Measurements from ENCODE around the gene ADAT3.

Gene ADAT3

DNA sequence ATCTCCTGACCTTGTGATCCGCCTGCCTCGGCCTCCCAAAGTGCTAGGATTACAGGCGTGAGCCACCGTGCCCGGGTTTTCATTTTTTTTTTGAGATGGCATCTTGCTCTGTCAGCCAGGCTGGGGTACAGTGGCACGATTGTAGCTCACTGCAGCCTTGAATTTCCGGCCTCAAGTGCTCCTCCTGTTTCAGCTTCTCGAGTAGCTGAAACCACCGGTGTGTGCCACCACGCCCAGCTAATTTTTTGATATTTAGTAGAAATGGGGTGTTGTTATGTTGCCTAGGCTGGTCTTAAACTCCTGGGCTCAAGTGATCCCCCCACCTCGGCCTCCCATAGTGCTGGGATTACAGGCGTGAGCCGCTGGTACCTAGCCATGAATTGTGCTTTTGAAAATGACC lies 5.9 kb downstream of the ADAT3 start:
- DNase-seq: no peak

DNA sequence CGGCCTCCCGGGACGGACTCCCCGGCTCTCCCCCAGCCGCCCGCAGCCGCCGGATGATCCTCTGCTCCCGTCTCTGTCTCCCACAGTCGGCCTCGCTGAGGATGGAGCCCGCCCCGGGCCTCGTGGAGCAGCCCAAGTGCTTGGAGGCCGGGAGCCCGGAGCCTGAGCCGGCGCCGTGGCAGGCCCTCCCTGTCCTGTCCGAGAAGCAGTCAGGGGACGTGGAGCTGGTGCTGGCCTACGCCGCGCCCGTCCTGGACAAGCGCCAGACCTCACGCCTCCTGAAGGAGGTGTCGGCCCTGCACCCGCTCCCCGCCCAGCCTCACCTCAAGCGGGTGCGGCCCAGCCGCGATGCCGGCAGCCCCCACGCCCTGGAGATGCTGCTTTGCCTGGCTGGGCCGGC lies 6.8 kb downstream of the ADAT3 start:
- no peak for DNase-seq

DNA sequence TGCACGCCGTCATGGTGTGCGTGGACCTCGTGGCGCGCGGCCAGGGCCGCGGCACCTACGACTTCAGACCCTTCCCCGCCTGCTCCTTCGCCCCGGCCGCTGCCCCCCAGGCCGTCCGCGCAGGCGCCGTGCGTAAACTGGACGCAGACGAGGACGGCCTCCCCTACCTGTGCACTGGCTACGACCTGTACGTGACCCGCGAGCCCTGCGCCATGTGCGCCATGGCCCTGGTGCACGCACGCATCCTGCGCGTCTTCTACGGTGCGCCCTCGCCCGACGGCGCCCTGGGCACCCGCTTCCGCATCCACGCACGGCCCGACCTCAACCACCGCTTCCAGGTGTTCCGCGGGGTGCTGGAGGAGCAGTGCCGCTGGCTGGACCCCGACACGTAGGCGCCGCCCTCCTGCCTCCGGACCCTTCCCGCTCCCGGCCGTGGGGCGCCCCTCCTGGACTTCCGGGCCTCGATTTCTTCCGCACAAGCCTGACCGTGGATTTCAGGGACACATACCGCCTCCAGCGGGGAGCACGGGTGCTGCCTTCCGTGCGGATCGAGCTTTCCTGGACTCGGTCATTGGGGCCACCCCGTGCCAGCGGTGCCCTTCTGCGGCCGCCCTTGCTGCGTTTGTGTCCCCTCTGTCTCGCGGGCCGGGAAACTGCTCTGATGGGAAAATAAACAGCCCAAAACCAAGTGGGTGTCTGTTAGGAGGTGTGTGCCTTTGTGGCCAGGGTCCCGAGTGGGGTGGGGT lies 7.7 kb downstream of the ADAT3 start:
- no peak for DNase-seq

DNA sequence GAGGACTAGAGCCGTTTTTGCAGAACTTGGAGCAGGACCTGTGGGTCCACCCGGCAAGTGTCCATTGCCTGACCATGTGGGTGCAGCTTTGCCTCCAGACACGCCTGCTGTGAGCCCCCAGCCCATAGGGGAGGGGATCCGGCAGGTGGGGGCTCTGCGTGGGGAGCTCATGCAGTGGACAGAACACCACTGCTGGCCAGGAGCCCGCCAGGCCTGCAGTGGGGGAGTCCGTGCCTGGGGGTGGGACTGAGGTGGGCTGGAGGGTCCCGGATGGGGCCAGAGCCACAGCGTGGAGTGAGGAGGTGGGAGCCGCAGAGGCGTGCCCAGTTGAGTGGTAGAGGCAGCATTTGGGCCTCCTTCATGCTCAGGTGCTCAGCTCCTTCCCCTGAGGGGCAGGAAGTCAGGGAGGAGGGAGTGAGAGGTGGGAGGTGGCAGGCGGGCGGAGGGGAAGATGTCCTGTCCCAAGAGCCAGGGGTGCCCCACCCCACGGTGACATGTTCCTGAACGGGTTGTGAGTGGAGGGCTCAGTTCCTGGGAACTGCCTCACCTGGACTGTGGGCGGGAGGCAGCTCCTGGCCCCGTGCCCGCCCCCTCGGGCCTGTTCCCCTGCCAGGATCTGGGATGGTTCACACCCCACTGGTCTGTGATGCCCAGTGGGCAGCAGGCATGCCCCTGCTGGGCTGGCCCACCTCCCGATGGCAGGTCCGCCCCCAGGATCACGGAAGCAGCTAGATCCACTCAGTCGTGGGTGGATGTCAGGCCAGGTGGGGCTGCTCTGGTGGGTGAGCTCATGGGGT lies 8.8 kb downstream of the ADAT3 start:
- DNase-seq: peak in 1 of 56 donors; percentile 12

- no peak for DNase-seq
Measured at GRCh38 chr19:1914826-1915341, 9.7 kb downstream of the ADAT3 start.

DNA sequence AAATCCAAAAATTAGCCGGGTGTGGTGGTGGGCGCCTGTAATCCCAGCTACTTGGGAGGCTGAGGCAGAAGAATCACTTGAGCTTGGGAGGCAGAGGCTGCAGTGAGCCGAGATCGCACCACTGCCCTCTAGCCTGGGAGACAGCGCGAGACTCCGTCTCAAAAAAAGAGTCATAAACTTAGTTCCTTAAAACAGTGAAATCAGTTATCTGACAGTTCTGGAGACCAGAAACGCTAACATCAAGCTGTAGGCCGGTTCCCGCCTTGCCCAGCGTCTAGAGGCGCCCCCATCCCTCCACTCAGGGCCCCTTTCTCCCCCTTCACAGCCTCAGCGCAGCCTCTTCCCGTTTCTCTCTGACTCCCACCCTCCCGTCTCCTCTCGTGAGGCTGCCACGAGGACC lies 11.9 kb downstream of the ADAT3 start:
- no peak for DNase-seq

DNA sequence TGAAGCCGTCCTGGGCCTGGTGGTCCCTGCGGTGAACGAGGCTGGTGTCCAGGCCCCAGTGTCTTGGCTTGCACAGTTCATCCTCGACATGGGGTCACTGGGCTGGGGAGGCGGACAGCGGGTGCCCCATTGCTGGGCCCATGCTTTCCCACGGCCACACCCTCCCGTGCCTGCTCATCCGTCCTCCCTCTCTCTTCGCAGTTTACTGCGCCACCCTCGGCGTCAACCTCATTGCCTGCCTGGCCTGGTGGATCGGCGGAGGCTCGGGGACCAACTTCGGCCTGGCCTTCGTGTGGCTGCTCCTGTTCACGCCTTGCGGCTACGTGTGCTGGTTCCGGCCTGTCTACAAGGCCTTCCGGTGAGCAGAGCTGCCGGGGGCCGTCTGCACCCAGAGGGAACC lies 12.7 kb downstream of the ADAT3 start:
- no peak for DNase-seq

- no peak for DNase-seq
Measured at GRCh38 chr19:1918975-1919374, 13.8 kb downstream of the ADAT3 start.

DNA sequence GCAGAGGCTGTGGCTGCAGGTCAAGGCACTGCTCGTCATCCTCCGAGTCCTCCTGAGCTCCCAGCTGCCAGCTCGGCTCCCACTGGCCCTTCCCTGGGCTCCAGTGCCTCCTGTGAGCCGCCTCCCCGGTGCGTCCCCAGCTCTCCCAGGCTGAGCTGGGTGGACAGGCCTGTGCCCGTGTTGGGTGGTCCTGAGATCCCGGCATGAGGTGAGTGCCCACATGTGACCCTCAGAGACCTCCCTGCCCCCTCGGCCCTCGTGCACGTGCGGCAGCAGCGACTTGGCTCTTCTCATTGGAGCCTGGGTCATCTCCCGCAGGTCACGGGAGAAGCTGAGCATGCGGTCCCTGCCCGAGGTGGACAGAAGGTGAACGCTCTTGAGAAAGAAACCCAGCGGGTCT lies 15.4 kb downstream of the ADAT3 start:
- DNase-seq: no peak

- no peak for DNase-seq
Measured at GRCh38 chr19:1921326-1921725, 16.1 kb downstream of the ADAT3 start.

- no peak for DNase-seq
Measured at GRCh38 chr19:1921825-1922224, 16.6 kb downstream of the ADAT3 start.

DNA sequence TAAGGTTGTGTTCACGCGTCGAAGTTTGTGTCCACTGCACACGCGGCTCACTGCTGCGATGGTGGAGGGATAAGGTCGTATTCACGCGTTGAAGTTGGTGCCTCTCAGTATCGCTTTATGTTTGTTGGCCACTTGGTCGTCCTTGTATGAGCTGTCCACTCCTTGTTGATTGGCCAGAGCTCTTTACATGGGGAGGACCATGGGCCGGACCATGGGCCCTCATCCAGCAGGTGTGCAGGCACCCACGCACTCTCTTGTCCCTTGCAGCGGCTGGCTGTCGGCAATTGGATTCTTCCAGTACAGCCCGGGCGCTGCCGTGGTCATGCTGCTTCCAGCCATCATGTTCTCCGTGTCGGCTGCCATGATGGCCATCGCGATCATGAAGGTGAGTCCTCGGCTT lies 17.6 kb downstream of the ADAT3 start:
- DNase-seq: no peak

DNA sequence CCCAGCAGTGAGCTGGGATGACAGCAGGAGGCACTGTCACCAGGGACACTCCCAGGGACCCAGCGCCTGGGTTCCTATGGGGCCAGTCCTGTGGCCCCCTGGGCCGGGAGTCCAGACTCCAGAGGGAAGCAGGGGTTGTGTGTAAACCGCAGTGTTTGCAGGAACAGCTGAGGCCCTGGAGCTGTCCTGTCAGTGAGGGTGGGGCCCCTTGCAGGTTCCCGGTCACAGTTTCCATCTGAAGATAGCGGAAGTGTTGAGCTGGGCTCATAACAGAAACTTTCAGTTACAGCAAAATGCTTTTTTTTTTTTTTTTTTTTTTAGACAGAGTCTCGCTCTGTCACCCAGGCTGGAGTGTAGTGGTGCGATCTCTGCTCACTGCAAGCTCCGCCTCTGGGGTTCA lies 18.1 kb downstream of the ADAT3 start:
- no peak for DNase-seq

DNA sequence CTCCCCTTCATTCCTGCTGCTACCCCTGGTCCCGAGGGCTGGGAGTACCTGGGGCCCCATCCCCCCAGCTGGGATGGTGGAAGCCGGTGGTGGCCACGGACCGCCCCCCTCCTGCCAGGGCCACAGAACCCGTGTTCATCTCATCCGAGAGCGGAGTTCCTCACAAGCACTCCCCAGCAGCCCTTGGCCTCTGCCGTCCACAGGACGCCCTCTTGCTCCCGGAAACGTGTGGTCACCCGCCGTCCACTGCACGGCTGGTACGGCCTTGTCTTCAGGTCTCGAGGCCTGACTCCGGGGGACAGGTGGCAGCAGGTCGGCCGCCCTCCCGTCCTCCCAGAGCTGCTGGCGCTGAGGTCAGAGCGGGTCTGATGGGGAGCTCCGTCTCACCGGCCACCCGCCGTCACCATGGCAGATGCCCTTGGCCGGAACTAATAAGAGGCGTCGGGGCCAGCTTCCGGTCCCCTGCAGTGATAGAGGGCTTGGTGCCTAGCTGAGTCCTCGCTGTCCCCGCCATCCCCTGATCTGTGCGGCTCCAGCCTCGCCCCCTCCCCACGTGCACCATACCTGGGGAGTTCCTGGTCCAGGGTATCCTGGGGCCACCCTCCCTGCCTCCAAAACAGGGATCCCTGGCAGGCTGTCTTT lies 19.2 kb downstream of the ADAT3 start:
- no peak for DNase-seq

DNA sequence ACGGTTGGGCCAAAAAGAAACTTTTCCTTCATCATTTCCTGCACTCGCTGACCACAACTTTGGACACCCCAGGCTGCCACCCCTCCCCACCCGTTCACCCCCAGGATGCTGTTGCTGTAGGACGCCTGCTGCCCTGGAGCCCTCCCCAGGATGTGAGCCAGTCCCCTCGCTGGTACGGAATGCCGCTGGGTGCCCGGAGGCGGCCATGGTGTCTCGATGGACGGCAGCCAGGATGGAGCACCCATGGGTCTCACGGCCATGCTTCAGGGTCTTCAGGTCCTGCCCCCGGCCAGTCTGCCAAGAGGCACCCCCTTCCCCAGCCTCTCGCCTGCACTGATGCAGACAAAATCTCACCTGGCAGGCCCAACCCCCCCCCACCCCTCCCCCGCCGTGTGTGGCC lies 20.3 kb downstream of the ADAT3 start:
- DNase-seq: no peak

DNA sequence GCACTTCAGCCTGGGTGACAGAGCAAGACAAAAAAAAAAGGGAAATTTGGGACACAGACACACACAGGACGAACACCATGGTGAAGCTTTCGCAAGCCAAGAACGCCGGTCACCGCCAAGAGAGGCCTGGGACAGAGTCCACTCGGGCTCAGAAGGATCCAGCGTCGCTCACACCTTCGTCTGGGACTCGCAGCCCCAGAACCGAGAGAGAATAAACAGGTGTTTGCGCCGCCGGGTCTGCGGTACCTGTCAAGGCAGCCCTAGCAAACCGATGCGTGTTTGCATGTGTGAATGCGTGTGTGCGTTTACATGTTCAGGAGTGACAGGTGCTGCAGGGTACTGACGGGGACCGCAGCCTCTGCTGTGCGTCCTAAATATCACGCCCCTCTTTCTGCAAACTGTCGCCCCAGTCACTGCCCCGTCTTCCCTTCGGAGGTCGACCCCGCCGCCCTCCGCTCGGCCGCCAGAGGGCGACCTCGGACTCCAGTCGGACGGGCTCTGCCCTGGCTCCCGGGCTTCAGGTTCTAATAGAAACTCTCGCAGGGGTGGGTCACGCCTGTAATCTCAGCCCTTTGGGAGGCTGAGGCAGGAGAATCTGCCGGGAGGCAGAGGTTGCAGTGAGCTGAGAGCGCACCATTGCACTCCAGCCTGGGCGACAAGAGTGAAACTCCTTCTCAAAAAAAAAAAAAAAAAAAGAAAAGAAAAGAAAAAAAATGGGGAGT lies 24.0 kb downstream of the ADAT3 start:
- peak in 48 of 56 donors; percentile 10 to 83 (median 42) for DNase-seq

- DNase-seq: no peak
Measured at GRCh38 chr19:1931445-1931844, 26.2 kb downstream of the ADAT3 start.

GRCh38 chr19:1932395-1932794 lies 27.2 kb downstream of the ADAT3 start:
- DNase-seq: no peak

DNA sequence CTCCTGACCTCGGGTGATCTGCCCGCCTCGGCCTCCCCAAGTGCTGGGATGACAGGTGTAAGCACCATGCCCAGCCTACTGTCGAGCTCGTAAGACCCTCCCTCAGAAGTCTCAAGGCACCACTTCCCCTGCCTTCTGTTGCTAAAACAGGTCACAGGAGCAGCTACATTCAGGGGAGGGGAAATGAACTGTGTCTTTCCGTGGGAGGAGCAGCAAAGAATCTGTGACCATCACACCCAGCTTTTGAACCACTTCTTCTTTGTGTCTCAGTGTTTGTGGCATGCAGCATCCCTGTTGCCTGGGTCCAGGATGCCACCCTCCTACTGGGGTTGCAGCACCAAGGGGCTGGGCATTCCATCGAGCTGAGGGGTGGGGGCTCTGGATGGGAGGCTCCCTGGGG lies 28.0 kb downstream of the ADAT3 start:
- DNase-seq: no peak

GRCh38 chr19:1933942-1934341 lies 28.7 kb downstream of the ADAT3 start:
- DNase-seq: no peak

GRCh38 chr19:1935484-1936208 lies 30.4 kb downstream of the ADAT3 start:
- peak in 32 of 56 donors; percentile 5 to 74 (median 32) for DNase-seq

Measured in nucleus accumbens (tissue), 56 donors.